ENCODE data around the gene CADM2.

- TF ChIP-seq POLR2AphosphoS5 (IDR thresholded peaks at IDR 0.05) (no peak), CTCF (IDR thresholded peaks at IDR 0.05) (no peak), EP300 (IDR thresholded peaks at IDR 0.05) (no peak)
Observed at GRCh38 chr3:85627932-85628331, 669.1 kb downstream of the CADM2 start.
